ENCODE measurements around the gene FMO2. TPM values are rescaled to one million over a fixed set of nuclear protein-coding genes. Genes with fewer than 3 reads are reported as not detected.
A peak's percentile ranks its signal among the peaks of the same experiment; 100 is the strongest.
"Not testable (repeated sequence)": the region's sequence is repeated elsewhere in the genome, so short reads cannot be mapped to it uniquely, and the experiment has no call there.

The FMO2 gene
- total and polyA plus RNA-seq, 2 experiments from 2014 or later, result not detected

- DNase-seq (ENCODE audit: low read depth in 1 of 2, low spot score in 1 of 2), result peak in 1 of 2 donors; percentile 95
- H3K27ac ChIP-seq, result no peak overlapping the region
- peaks cover 23% of the 10 kb centered on the region for H3K4me1 ChIP-seq (ENCODE audit: low read depth)
- no peaks in the 10 kb centered on the region for H3K36me3 ChIP-seq
- H3K9me3 ChIP-seq (ENCODE audit: low read depth), result no peaks in the 10 kb centered on the region
- H3K27me3 ChIP-seq, result no peaks in the 10 kb centered on the region
- peak overlapping the region; percentile 12 for H3K4me3 ChIP-seq
- TF ChIP-seq CTCF (IDR thresholded peaks at IDR 0.05; ENCODE audit: low read depth, low read length), result no peak
These were observed 35.0 kb downstream of the FMO2 start for GRCh38 chr1:171220081-171220420.

- peak overlapping the region; percentile 12 for H3K4me3 ChIP-seq
- TF ChIP-seq CTCF (IDR thresholded peaks at IDR 0.05; ENCODE audit: low read depth, low read length), result no peak
- DNase-seq (ENCODE audit: low read depth in 1 of 2, low spot score in 1 of 2), result peak; percentile 46 to 88
- H3K27me3 ChIP-seq, result no peaks in the 10 kb centered on the region
- H3K4me1 ChIP-seq (ENCODE audit: low read depth), result peaks cover 23% of the 10 kb centered on the region
- no peak overlapping the region for H3K27ac ChIP-seq
- H3K9me3 ChIP-seq (ENCODE audit: low read depth), result no peaks in the 10 kb centered on the region
- no peaks in the 10 kb centered on the region for H3K36me3 ChIP-seq
These were observed 35.5 kb downstream of the FMO2 start for GRCh38 chr1:171220581-171221054.

GRCh38 chr1:171221665-171222591, 36.8 kb downstream of the FMO2 start:
- Histone ChIP-seq H3K4me3 (no peak overlapping the region), H3K27me3 (no peaks in the 10 kb centered on the region), H3K27ac (no peak overlapping the region), H3K4me1 (ENCODE audit: low read depth) (peaks cover 23% of the 10 kb centered on the region), H3K36me3 (no peaks in the 10 kb centered on the region), H3K9me3 (ENCODE audit: low read depth) (no peaks in the 10 kb centered on the region)
- DNase-seq (ENCODE audit: low read depth in 1 of 2, low spot score in 1 of 2), result peak in 1 of 2 donors; percentile 46
- TF ChIP-seq CTCF (IDR thresholded peaks at IDR 0.05; ENCODE audit: low read depth, low read length), result no peak

- DNase-seq (ENCODE audit: low read depth in 1 of 2, low spot score in 1 of 2), result peak in 1 of 2 donors; percentile 50
- Histone ChIP-seq H3K9me3 (ENCODE audit: low read depth) (no peaks in the 10 kb centered on the region), H3K27me3 (no peaks in the 10 kb centered on the region), H3K4me3 (no peak overlapping the region), H3K36me3 (no peaks in the 10 kb centered on the region), H3K27ac (no peak overlapping the region), H3K4me1 (ENCODE audit: low read depth) (peaks cover 23% of the 10 kb centered on the region)
- TF ChIP-seq CTCF (IDR thresholded peaks at IDR 0.05; ENCODE audit: low read depth, low read length), result no peak
These were observed 37.8 kb downstream of the FMO2 start for GRCh38 chr1:171222936-171223335.

GRCh38 chr1:171224257-171224656, 39.2 kb downstream of the FMO2 start:
- DNase-seq (ENCODE audit: low read depth in 1 of 2, low spot score in 1 of 2); H3K27me3 ChIP-seq; H3K9me3 ChIP-seq (ENCODE audit: low read depth); H3K4me3 ChIP-seq; H3K27ac ChIP-seq; H3K36me3 ChIP-seq: not testable (repeated sequence)
- H3K4me1 ChIP-seq (ENCODE audit: low read depth), result peaks cover 23% of the 10 kb centered on the region

- Histone ChIP-seq H3K9me3 (ENCODE audit: low read depth) (no peaks in the 10 kb centered on the region), H3K27me3 (no peaks in the 10 kb centered on the region), H3K27ac (no peak overlapping the region), H3K4me1 (ENCODE audit: low read depth) (peaks cover 5% of the 10 kb centered on the region), H3K36me3 (no peaks in the 10 kb centered on the region), H3K4me3 (no peak overlapping the region)
- peak; percentile 73 for TF ChIP-seq CTCF (IDR thresholded peaks at IDR 0.05; ENCODE audit: low read depth, low read length)
- DNase-seq (ENCODE audit: low read depth in 1 of 2, low spot score in 1 of 2), result peak; percentile 77 to 91
These were observed 41.8 kb downstream of the FMO2 start for GRCh38 chr1:171226747-171227370.
